H1 (cell line): ENCODE results near the gene ROR1. TPM values are rescaled to one million over a fixed set of nuclear protein-coding genes. Genes with fewer than 3 reads are reported as not detected.

Experiments
- BRCA1 ChIP-seq: IDR thresholded peaks from 2 replicates; pipeline ENCODE4 v1.6.1; 2012; ENCODE audit warnings: low read depth, low read length, improper control_type of control experiment
- GTF2F1 ChIP-seq: IDR thresholded peaks from 2 replicates; pipeline ENCODE4 v1.6.1; 2012; ENCODE audit warnings: low read depth, low read length, improper control_type of control experiment, borderline replicate concordance
- SRF ChIP-seq: IDR thresholded peaks from 2 replicates; pipeline ENCODE4 v1.6.1; 2011; ENCODE audit warnings: mild to moderate bottlenecking, low read depth, low read length, moderate library complexity
- TCF12 ChIP-seq: IDR thresholded peaks from 2 replicates; pipeline ENCODE4 v1.6.1; 2011; ENCODE audit warnings: low read depth, mild to moderate bottlenecking, low read length
- USF2 ChIP-seq: IDR thresholded peaks from 2 replicates; pipeline ENCODE4 v1.6.1; 2011; ENCODE audit warnings: low read length, improper control_type of control experiment
- polyA plus RNA-seq, 7 experiments: library from polyadenylated mRNA; depleted of rRNA in 3 of 7; stranded (reverse) in 5 of 7; unstranded in 2 of 7; fragments of >200 nt in 5 of 7; fragments of 200-250 nt in 2 of 7; gene quantifications; 1 replicate in 5 of 7; 2 replicates in 1 of 7; 4 replicates in 1 of 7; pipeline versions ENCODE4 v1.2.1 to v1.2.3, GENCODE V29; 2011 to 2013; ENCODE audit warnings: missing spikeins in 2 of 7, mixed read lengths in 2 of 7
- total RNA-seq: library from RNA; stranded (reverse); fragmentation: NEBNext Ultra II Directional; extraction: Animal tissue kit (Norgen Biotek cat#: 25700); gene quantifications from 2 replicates; pipeline ENCODE4 v1.2.1, GENCODE V29; 2021

The ROR1 gene
- total and polyA plus RNA-seq, 2 of the 8 experiments (the other 6 are each of a cell fraction or from before 2014, with no cell fraction given) = 33.6 to 73.6 TPM

GRCh38 chr1:64060611-64061302 is 286.9 kb downstream of the ROR1 start (continued):
- TF ChIP-seq SRF (no peak), USF2 (no peak), TCF12 (no peak), BRCA1 (no peak), GTF2F1 (no peak)
